Esophagus squamous epithelium (tissue), 5 donors: ENCODE measurements around the gene BOK. TPM values are rescaled to one million over a fixed set of nuclear protein-coding genes. Genes with fewer than 3 reads are reported as not detected.

Experiments used
- DNase-seq: peaks from one replicate; lab custom pipeline; 2025; lab: John Stamatoyannopoulos, UW
- H3K27ac ChIP-seq, 4 donors: fragments of 200-600 bp; sonication (generic); one replicate each; pipeline ENCODE4 v1.5.1; 2016 to 2019; ENCODE audit warnings: mild to moderate bottlenecking in 1 of 4
- H3K27me3 ChIP-seq, 4 donors: fragments of 200-600 bp; sonication (generic); 1 replicate in 3 of 4; 2 replicates in 1 of 4; pipeline versions ENCODE4 v1.5.1 to v1.6.0; 2017 to 2021; ENCODE audit warnings: antibody characterized with exemption in 1 of 4
- H3K36me3 ChIP-seq, 3 donors: fragments of 200-600 bp; sonication (generic); one replicate each; pipeline ENCODE4 v1.5.1; 2016 to 2019
- H3K4me1 ChIP-seq, 3 donors: fragments of 200-600 bp; sonication (generic); one replicate each; pipeline ENCODE4 v1.5.1; 2017 to 2019
- H3K4me3 ChIP-seq, 4 donors: fragments of 200-600 bp; sonication (generic); 1 replicate in 3 of 4; 2 replicates in 1 of 4; pipeline ENCODE4 v1.5.1; 2016 to 2019; ENCODE audit warnings: mild to moderate bottlenecking in 2 of 4, moderate library complexity in 1 of 4
- H3K9me3 ChIP-seq, 3 donors: fragments of 200-600 bp; sonication (generic); one replicate each; pipeline ENCODE4 v1.5.1; 2016 to 2019
- CTCF ChIP-seq, 6 experiments: fragments of 450-650 bp in 4 of 6; fragments of 200-600 bp in 2 of 6; sonication (generic) in 2 of 6; IDR thresholded peaks; one replicate each; pipeline ENCODE4 v1.5.1; 2016 to 2019; ENCODE audit warnings: antibody characterized with exemption in 6 of 6, mild to moderate bottlenecking in 4 of 6, moderate library complexity in 4 of 6
- POLR2A ChIP-seq, 4 donors: fragments of 450-650 bp; IDR thresholded peaks; one replicate each; pipeline ENCODE4 v1.6.1; 2017; ENCODE audit warnings: antibody characterized with exemption in 4 of 4, mild to moderate bottlenecking in 4 of 4, moderate library complexity in 3 of 4
- WGBS, 2 donors: methylation state at CpG; one replicate each; pipeline ENCODE4 v1.1.5; 2018; 5-methylcytosine and 5-hydroxymethylcytosine counted together
- intact Hi-C: fragments of 100-400 bp; cut with DNase I; formaldehyde crosslinking; loops from one replicate; pipeline ENCODE4 v1.15.0; 2022
- total RNA-seq, 4 donors: library from RNA; depleted of rRNA; stranded (reverse); fragments of >200 nt; gene quantifications; one replicate each; pipeline ENCODE4 v1.1.0, GENCODE V29; 2016
- donor health status: DM: yes; HTN: yes; CAD: no.

Gene BOK
- total RNA-seq, 4 donors from 2014 or later: 35.5 to 57.1 (median 51.2) TPM

- WGBS, 2 donors: 100% methylated on average over 1 of the region's 3 CpGs
- H3K27me3 ChIP-seq: peaks cover 0 to 54% (median 0%) of the 10 kb centered on the region in 4 donors
- no peak for DNase-seq
- H3K36me3 ChIP-seq: no peaks in the 10 kb centered on the region
- H3K4me3 ChIP-seq: no peak overlapping the region
- no peaks in the 10 kb centered on the region for H3K9me3 ChIP-seq
- no peak overlapping the region for H3K27ac ChIP-seq
- TF ChIP-seq POLR2A (IDR thresholded peaks at IDR 0.05): no peak
- no peak for TF ChIP-seq CTCF (IDR thresholded peaks at IDR 0.05)
- intact Hi-C loops: no loop called here
- H3K4me1 ChIP-seq: peaks cover 0 to 50% (median 12%) of the 10 kb centered on the region in 3 donors
Measured at GRCh38 chr2:241548451-241548835, 10.1 kb upstream of the BOK start.

GRCh38 chr2:241550616-241551580, 7.6 kb upstream of the BOK start:
- DNase-seq: no peak
- H3K27ac ChIP-seq: peak overlapping the region in 2 of 4 donors; percentile 17 to 39
- no peak overlapping the region for H3K4me3 ChIP-seq
- H3K27me3 ChIP-seq: peaks cover 0 to 44% (median 0%) of the 10 kb centered on the region in 4 donors
- no peaks in the 10 kb centered on the region for H3K9me3 ChIP-seq
- peaks cover 0 to 49% (median 12%) of the 10 kb centered on the region in 3 donors for H3K4me1 ChIP-seq
- no peak for TF ChIP-seq POLR2A (IDR thresholded peaks at IDR 0.05)
- TF ChIP-seq CTCF (IDR thresholded peaks at IDR 0.05): no peak
- H3K36me3 ChIP-seq: no peaks in the 10 kb centered on the region
- WGBS, 2 donors: 76 to 90% methylated on average over 6 to 7 of the region's 21 CpGs
- intact Hi-C loops: no loop called here

GRCh38 chr2:241551599-241551997, 6.9 kb upstream of the BOK start:
- peaks cover 0 to 53% (median 11%) of the 10 kb centered on the region in 3 donors for H3K4me1 ChIP-seq
- no peak overlapping the region for H3K27ac ChIP-seq
- H3K4me3 ChIP-seq: no peak overlapping the region

GRCh38 chr2:241551998-241552737, 6.4 kb upstream of the BOK start:
- 60 to 66% methylated on average over 31 to 32 of the region's 33 CpGs for WGBS, 2 donors

More at GRCh38 chr2:241551599-241551997, 6.9 kb upstream of the BOK start:
- DNase-seq: no peak
- intact Hi-C loops: no loop called here
- TF ChIP-seq CTCF (IDR thresholded peaks at IDR 0.05) (no peak), POLR2A (IDR thresholded peaks at IDR 0.05) (no peak)
- 40 to 59% methylated on average over 1 to 5 of the region's 12 CpGs for WGBS, 2 donors
- H3K9me3 ChIP-seq: no peaks in the 10 kb centered on the region
- no peaks in the 10 kb centered on the region for H3K36me3 ChIP-seq
- peaks cover 0 to 38% (median 0%) of the 10 kb centered on the region in 4 donors for H3K27me3 ChIP-seq

More at GRCh38 chr2:241551998-241552737, 6.4 kb upstream of the BOK start:
- Histone ChIP-seq H3K9me3 (no peaks in the 10 kb centered on the region), H3K36me3 (no peaks in the 10 kb centered on the region), H3K4me3 (peak overlapping the region in 1 of 4 donors; percentile 4), H3K27ac (no peak overlapping the region), H3K4me1 (peaks cover 0 to 47% (median 5%) of the 10 kb centered on the region in 3 donors), H3K27me3 (peaks cover 0 to 32% (median 0%) of the 10 kb centered on the region in 4 donors)
- intact Hi-C loops: no loop called here
- DNase-seq: no peak
- TF ChIP-seq POLR2A (IDR thresholded peaks at IDR 0.05) (no peak), CTCF (IDR thresholded peaks at IDR 0.05) (no peak)
